ENCODE data around the gene TSPAN18. TPM values are rescaled to one million over a fixed set of nuclear protein-coding genes. Genes with fewer than 3 reads are reported as not detected.
A peak's percentile ranks its signal among the peaks of the same experiment; 100 is the strongest.

TSPAN18 gene
- total and polyA plus RNA-seq, 2 of the 8 experiments (the other 6 are each of a cell fraction or from before 2014, with no cell fraction given) = 5.2 to 10.2 TPM

DNA sequence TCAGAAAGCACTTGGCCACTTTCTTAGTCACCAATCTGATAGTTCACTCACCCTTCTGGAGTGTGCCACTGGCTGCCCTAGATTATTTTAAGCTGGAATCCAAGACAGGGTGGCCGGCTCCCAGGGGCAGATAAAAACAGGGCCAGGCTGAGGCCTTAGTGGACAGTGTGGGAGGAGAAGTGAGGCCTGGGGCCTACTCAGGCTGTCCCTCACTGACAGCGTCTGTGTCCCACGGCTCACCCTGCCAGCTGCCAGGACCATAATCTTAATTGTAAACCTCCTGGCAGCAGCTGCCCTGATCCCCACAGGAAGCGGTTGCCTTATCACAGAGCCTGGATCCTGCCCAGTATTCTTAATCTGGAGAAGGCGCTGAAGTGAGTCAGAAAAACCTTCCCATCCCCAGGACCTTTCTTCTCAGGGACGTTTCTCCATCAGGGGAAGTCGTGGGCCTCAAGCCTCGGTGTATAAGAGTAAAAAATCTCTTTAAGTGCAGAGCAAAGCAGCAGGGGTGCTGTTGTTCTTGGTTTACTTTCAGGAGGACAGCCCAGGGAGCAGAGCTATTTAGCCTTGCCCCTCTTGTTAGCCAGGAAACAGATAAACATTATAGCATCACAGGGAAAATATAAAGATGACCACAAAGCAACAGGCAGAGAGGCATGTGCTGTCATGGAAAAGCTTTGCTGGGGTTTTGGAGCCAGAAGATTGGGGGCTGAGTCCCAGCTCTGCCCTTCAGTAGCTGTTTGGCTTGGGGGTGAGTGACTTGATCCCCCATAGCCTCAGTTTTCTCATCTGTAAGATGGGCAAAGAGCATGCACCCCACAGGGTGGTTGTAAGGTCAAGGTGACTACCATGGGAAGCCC, 39.6 kb downstream of the TSPAN18 start:
- no peak overlapping the region for H3K14ac ChIP-seq (ENCODE audit: insufficient read length)
- 61% methylated on average over 8 of the region's 8 CpGs; no CpG with 5 or more reads in 1 of the 2 experiments for WGBS, 2 experiments (ENCODE audit: extremely low coverage in 1 of 2, insufficient coverage in 1 of 2, insufficient read length in 1 of 2, insufficient replicate concordance in 2 of 2, low coverage in 1 of 2, low lambda C conversion rate in 2 of 2, missing lambda C conversion rate in 1 of 2)
- TF ChIP-seq TAF1 (IDR thresholded peaks at IDR 0.05; ENCODE audit: low read depth, low read length) = no peak
- no peak for TF ChIP-seq CREB1 (IDR thresholded peaks at IDR 0.05)
- TF ChIP-seq KDM1A (IDR thresholded peaks at IDR 0.05; ENCODE audit: borderline replicate concordance, low read length) = peak; percentile 93; the same call in 1 of the 2 replicates
- no peak overlapping the region for H2BK12ac ChIP-seq (ENCODE audit: low read depth, low read length)
- peaks cover 0 to 2% of the 10 kb centered on the region in 2 experiments for H4K20me1 ChIP-seq (replicated peaks in 1 of 2; ENCODE audit: control insufficient read depth in 1 of 2, insufficient read depth in 2 of 2, low read length in 2 of 2)
- no peak overlapping the region for H2BK20ac ChIP-seq (ENCODE audit: low read length)
- no peaks in the 10 kb centered on the region for H3K79me1 ChIP-seq (ENCODE audit: low read depth, low read length)
- ChIA-PET POLR2A (ENCODE audit: partially characterized antibody) (interaction anchor here (0.9 to 1.7 kb wide), 4 partner anchors 12 to 120 kb away, joined by 3 to 9 read pairs (median 4); no protein-coding TSS in a partner anchor), CTCF (ENCODE audit: partially characterized antibody) (interaction anchor here (0.6 to 10.1 kb wide), 28 partner anchors 9 to 210 kb away, joined by 3 to 132 read pairs (median 4); no protein-coding TSS in a partner anchor)
- no peak overlapping the region for H3K4me3 ChIP-seq (ENCODE audit: extremely low read depth in 1 of 4, insufficient read depth in 2 of 4, low read depth in 3 of 4, low read length in 4 of 4)
- no peak overlapping the region for H2BK15ac ChIP-seq (ENCODE audit: low read length)
- no peak overlapping the region for H4K5ac ChIP-seq (ENCODE audit: insufficient read length, low read depth, low read length)
- H3K23ac ChIP-seq (ENCODE audit: insufficient read length) = no peak overlapping the region
- no peak for FAIRE-seq
- H3K9me3 ChIP-seq (ENCODE audit: insufficient read depth in 2 of 2, low read depth in 1 of 2, low read length in 1 of 2) = no peaks in the 10 kb centered on the region
- H4K8ac ChIP-seq (ENCODE audit: extremely low read depth, insufficient read depth, low read length) = no peak overlapping the region
- peaks cover 7 to 15% (median 9%) of the 10 kb centered on the region in 4 experiments for H3K4me1 ChIP-seq (replicated peaks in 1 of 4; ENCODE audit: control insufficient read depth in 3 of 4, insufficient read depth in 4 of 4, low read length in 3 of 4)
- H3K56ac ChIP-seq (replicated peaks; ENCODE audit: insufficient read length, low read depth, low read length) = no peak overlapping the region
- H3K18ac ChIP-seq (ENCODE audit: extremely low read depth, low read length) = no peak overlapping the region
- peak in 1 of 2 experiments; percentile 38 for DNase-seq (ENCODE audit: low read depth in 1 of 2, low spot score in 2 of 2)
- H3K27ac ChIP-seq (ENCODE audit: low read depth, low read length) = no peak overlapping the region
- H3K9ac ChIP-seq (replicated peaks in 1 of 4; ENCODE audit: extremely low read depth in 1 of 4, low read depth in 3 of 4, low read length in 3 of 4) = no peak overlapping the region
- no peaks in the 10 kb centered on the region for H3K23me2 ChIP-seq (ENCODE audit: low read depth, low read length)
- H2BK120ac ChIP-seq (replicated peaks; ENCODE audit: low read depth, low read length) = no peak overlapping the region
- H2BK5ac ChIP-seq (ENCODE audit: low read depth, low read length) = no peak overlapping the region
- no peak overlapping the region for H3K4ac ChIP-seq (replicated peaks; ENCODE audit: insufficient read length, low read depth, low read length)
- H2AFZ ChIP-seq (ENCODE audit: low read length) = no peak overlapping the region
- H4K91ac ChIP-seq (replicated peaks; ENCODE audit: insufficient read length, low read length) = no peak overlapping the region
- H3K27me3 ChIP-seq (replicated peaks in 1 of 4; ENCODE audit: control insufficient read depth in 3 of 4, extremely low read depth in 1 of 4, insufficient read depth in 3 of 4, low read length in 3 of 4) = peaks cover 0 to 9% (median 1%) of the 10 kb centered on the region in 4 experiments; a peak in 3 of 7 replicates
- H2AK5ac ChIP-seq (ENCODE audit: low read depth, low read length) = no peak overlapping the region
- H3K4me2 ChIP-seq (ENCODE audit: insufficient read depth in 1 of 2, low read depth in 2 of 2, low read length in 2 of 2) = 0 out of 4 replicates have a peak overlapping the region, but pooled peaks of 1 of the 2 experiments have one; percentile 17
- H3K79me2 ChIP-seq (ENCODE audit: control insufficient read depth in 1 of 2, insufficient read depth in 2 of 2, low read length in 2 of 2) = no peaks in the 10 kb centered on the region
- H3K36me3 ChIP-seq (ENCODE audit: control insufficient read depth in 2 of 4, insufficient read depth in 4 of 4, low read length in 3 of 4) = no peaks in the 10 kb centered on the region
